OCI-LY3 (cell line): ENCODE measurements around the gene SPATA32.

Source experiments
- EZH2phosphoT487 ChIP-seq: fragments of 200-600 bp; shearing (Covaris generic); IDR thresholded peaks from 2 replicates; pipeline ENCODE4 v1.6.1; 2018; ENCODE audit warnings: antibody characterized with exemption, mixed run types, low read depth
- TF ChIP-seq, protein P1 (sequence below): fragments of 200-600, 300-600 bp; sonication (generic); IDR thresholded peaks from 2 replicates; pipeline ENCODE4 v1.5.1; 2014; ENCODE audit warnings: antibody characterized with exemption, low read length, low read depth

GRCh38 chr17:45277992-45278391, 16.1 kb upstream of the SPATA32 start:
- TF ChIP-seq, protein P1, sequence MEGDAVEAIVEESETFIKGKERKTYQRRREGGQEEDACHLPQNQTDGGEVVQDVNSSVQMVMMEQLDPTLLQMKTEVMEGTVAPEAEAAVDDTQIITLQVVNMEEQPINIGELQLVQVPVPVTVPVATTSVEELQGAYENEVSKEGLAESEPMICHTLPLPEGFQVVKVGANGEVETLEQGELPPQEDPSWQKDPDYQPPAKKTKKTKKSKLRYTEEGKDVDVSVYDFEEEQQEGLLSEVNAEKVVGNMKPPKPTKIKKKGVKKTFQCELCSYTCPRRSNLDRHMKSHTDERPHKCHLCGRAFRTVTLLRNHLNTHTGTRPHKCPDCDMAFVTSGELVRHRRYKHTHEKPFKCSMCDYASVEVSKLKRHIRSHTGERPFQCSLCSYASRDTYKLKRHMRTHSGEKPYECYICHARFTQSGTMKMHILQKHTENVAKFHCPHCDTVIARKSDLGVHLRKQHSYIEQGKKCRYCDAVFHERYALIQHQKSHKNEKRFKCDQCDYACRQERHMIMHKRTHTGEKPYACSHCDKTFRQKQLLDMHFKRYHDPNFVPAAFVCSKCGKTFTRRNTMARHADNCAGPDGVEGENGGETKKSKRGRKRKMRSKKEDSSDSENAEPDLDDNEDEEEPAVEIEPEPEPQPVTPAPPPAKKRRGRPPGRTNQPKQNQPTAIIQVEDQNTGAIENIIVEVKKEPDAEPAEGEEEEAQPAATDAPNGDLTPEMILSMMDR = no peak
- TF ChIP-seq EZH2phosphoT487 = no peak
